Activated T-cell treated with anti-CD3 and anti-CD28 coated beads, Interleukin-2, amount 50 U/mL, for 72 hours (primary cell): ENCODE results near the gene ELFN1. TPM values are rescaled to one million over a fixed set of nuclear protein-coding genes. Genes with fewer than 3 reads are reported as not detected.
A peak's percentile ranks its signal among the peaks of the same experiment; 100 is the strongest.

Source experiments
- ATAC-seq, 2 donors: fragments of 150-1000 bp; cut with Tn5 transposase; replicated peaks in 1 of 2; 2 replicates each; pipeline ENCODE4 v1.10.0; 2021; ENCODE audit warnings: moderate library complexity in 2 of 2, mild to moderate bottlenecking in 1 of 2
- DNase-seq, 2 donors: peaks; one replicate each; pipeline ENCODE4 v3.0.0; 2021 to 2022; ENCODE audit warnings: mixed read lengths in 1 of 2
- H3K27ac Mint-ChIP-seq: one replicate; pipeline ENCODE4 v1.8.0; 2022; ENCODE audit warnings: mild to moderate bottlenecking, moderate library complexity, mixed read lengths
- H3K27me3 Mint-ChIP-seq: one replicate; pipeline ENCODE4 v1.8.0; 2022; ENCODE audit warnings: low read depth, mixed read lengths
- H3K36me3 Mint-ChIP-seq, 2 donors: one replicate each; pipeline ENCODE4 v1.8.0; 2022; ENCODE audit warnings: mixed read lengths in 2 of 2, mild to moderate bottlenecking in 1 of 2; ENCODE audit not compliant: insufficient read depth in 2 of 2
- H3K4me1 Mint-ChIP-seq: one replicate; pipeline ENCODE4 v1.8.0; 2022; ENCODE audit warnings: low read depth, mixed read lengths
- H3K4me3 Mint-ChIP-seq, 2 donors: one replicate each; pipeline ENCODE4 v1.8.0; 2022; ENCODE audit warnings: mild to moderate bottlenecking in 2 of 2, mixed read lengths in 2 of 2, moderate library complexity in 2 of 2
- H3K9me3 Mint-ChIP-seq, 2 donors: one replicate each; pipeline ENCODE4 v1.8.0; 2022; ENCODE audit warnings: mixed read lengths in 2 of 2
- total RNA-seq, 2 donors: library from RNA; stranded (reverse); gene quantifications; one replicate each; pipeline ENCODE4 v1.2.3, GENCODE V29; 2022

Gene ELFN1
- total RNA-seq, 2 donors from 2014 or later, result not detected

DNA sequence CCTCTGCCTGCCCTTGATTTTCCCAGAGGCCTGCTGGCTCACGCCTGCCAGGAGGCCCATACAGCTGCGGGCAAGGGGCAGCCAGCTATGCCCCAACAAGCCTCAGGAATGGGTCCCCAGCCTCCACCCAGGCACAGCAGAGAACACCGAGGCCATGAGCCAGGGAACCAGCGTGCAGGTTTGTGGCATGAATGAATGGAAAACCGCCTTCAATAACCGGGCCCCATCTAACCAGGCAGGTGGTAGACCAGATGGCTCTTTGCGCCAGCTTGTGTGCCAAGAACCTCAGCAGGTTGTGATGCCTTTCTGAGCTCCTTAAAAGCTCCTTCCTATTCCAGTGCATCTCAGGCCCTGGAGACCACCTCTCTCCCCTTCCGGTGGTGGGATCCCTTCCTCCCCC is 50.2 kb downstream of the ELFN1 start:
- Mint-ChIP-seq H3K4me1 (peaks cover 5% of the 10 kb centered on the region), H3K9me3 (no peaks in the 10 kb centered on the region), H3K4me3 (no peak overlapping the region), H3K27me3 (no peaks in the 10 kb centered on the region), H3K36me3 (no peaks in the 10 kb centered on the region), H3K27ac (no peak overlapping the region)
- DNase-seq (peak in 1 of 2 donors; percentile 13), ATAC-seq (no peak)

DNA sequence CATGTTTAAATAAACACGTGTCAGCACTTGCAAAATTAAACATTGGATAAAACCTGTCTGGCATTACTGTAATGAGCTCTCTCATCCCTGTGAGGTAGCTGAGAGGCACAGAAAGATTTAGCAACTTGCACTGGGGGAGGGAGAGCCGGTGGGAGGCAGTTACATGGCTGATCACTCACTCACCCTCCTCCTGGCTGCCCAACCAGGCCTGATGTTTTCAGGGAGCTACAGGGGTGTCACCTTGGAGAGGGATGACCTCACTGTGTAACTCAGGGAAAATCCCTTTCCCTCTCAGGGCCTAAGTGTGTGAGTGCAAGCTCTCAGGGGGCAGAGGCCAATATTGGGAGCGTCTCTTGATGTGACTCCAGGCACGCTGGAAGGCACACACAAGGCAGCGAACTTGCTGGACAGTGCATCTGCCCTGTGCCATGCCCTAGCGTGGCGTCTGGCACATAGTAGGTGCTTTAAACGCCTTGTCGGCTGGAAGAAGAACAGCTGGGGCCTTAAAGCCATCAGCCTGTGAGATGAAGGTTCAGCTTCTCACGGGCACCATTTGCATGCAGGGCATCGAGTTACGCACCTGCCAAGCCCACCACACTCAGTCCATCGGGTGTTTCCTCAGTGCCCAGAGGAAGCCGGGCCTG is 51.1 kb downstream of the ELFN1 start:
- no peaks in the 10 kb centered on the region for H3K9me3 Mint-ChIP-seq
- H3K27ac Mint-ChIP-seq, result no peak overlapping the region
- peaks cover 7% of the 10 kb centered on the region for H3K27me3 Mint-ChIP-seq
- DNase-seq, result no peak
- H3K4me1 Mint-ChIP-seq, result peaks cover 5% of the 10 kb centered on the region
- H3K4me3 Mint-ChIP-seq, result no peak overlapping the region
- no peak for ATAC-seq
- no peaks in the 10 kb centered on the region for H3K36me3 Mint-ChIP-seq

DNA sequence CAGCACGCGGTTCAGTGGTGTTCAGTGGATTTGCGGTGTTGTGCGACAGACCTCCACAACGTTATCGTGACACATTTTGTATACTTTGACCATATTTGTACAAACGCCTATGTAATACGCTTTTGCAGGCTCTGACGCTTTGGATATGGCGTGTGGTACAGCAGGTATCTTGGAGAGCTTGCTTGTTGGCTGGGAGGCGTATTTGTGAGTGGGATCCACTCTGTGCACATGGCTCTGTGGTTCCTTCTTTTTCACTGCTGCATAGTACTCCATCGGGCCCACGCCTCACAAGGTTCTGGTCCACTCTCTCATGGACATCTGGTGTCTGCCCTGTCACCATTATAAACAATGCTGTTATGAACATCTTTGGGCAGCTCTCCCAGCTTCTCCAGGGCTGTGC is 53.2 kb downstream of the ELFN1 start:
- no peak for DNase-seq
- no peaks in the 10 kb centered on the region for H3K4me1 Mint-ChIP-seq
- no peak overlapping the region for H3K27ac Mint-ChIP-seq
- no peak overlapping the region for H3K4me3 Mint-ChIP-seq
- H3K36me3 Mint-ChIP-seq, result no peaks in the 10 kb centered on the region
- peaks cover 7% of the 10 kb centered on the region for H3K27me3 Mint-ChIP-seq
- H3K9me3 Mint-ChIP-seq, result no peaks in the 10 kb centered on the region
- no peak for ATAC-seq

DNA sequence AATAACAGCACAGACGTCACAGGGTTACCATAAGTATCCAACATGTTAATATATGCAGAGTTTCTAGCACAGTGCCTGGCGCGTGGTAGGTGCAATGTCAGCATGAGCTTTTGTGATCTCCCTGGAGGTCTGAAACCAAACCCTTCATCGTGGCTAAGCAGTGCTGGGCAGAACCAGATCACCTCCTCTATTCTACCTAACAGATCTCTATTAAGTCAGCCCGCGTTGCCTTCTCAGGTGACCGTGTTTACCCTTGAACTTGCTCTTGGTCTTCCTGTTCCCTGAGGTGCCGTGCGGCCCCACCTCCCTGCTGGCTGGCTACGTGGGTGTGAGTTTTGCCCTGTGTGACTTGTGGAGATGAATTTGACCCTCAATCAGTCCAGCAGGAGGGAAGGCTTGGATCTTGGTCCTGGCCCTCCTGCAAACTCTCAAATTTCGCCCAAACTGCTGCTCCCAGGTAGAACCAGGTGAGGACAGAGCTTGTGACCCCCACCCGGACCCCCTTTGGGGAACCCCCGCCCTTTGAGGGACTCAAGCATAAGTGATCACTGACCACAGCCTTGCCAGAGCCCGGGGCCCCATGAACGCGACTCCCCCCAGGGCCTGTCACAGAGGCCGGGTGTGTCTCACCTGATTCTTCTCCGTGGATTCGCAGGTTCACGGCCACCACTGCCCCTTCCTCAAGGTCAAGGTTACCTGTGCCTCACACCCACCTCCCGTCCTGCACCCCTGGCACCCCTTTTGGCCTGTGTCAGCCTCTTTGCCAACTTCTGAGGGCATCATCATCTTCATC is 54.2 kb downstream of the ELFN1 start:
- no peaks in the 10 kb centered on the region for H3K4me1 Mint-ChIP-seq
- no peak for DNase-seq
- no peak for ATAC-seq
- no peak overlapping the region for H3K4me3 Mint-ChIP-seq
- peaks cover 7% of the 10 kb centered on the region for H3K27me3 Mint-ChIP-seq
- no peaks in the 10 kb centered on the region for H3K36me3 Mint-ChIP-seq
- no peak overlapping the region for H3K27ac Mint-ChIP-seq
- H3K9me3 Mint-ChIP-seq, result no peaks in the 10 kb centered on the region

DNA sequence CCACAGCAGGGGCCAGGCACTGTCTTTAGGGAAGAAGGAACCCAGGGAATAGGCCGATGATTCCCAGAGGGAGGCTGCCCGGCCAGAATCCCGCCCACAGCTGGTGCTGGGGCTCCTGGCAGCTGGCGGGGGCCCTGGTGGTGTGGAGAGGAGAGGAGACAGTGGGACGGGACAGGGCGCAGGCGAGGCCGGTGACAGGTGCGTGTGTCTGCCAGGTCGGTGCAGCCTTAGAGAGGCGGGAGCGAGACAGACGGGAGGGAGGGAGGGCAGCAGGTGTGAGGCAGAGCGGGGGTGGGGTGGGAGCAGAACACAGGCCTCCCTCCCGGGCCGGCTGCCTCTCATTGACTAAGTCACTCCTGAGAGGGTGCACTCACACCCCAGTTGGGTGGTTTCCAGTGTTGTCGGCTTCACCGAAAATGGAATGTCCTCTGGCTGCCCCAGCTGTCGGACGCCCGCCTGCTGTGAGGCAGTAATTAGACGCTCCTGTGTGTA is 55.2 kb downstream of the ELFN1 start:
- peaks cover 7% of the 10 kb centered on the region for H3K27me3 Mint-ChIP-seq
- no peaks in the 10 kb centered on the region for H3K36me3 Mint-ChIP-seq
- DNase-seq, result no peak
- no peak overlapping the region for H3K4me3 Mint-ChIP-seq
- no peak overlapping the region for H3K27ac Mint-ChIP-seq
- no peaks in the 10 kb centered on the region for H3K9me3 Mint-ChIP-seq
- no peak for ATAC-seq
- H3K4me1 Mint-ChIP-seq, result no peaks in the 10 kb centered on the region

DNA sequence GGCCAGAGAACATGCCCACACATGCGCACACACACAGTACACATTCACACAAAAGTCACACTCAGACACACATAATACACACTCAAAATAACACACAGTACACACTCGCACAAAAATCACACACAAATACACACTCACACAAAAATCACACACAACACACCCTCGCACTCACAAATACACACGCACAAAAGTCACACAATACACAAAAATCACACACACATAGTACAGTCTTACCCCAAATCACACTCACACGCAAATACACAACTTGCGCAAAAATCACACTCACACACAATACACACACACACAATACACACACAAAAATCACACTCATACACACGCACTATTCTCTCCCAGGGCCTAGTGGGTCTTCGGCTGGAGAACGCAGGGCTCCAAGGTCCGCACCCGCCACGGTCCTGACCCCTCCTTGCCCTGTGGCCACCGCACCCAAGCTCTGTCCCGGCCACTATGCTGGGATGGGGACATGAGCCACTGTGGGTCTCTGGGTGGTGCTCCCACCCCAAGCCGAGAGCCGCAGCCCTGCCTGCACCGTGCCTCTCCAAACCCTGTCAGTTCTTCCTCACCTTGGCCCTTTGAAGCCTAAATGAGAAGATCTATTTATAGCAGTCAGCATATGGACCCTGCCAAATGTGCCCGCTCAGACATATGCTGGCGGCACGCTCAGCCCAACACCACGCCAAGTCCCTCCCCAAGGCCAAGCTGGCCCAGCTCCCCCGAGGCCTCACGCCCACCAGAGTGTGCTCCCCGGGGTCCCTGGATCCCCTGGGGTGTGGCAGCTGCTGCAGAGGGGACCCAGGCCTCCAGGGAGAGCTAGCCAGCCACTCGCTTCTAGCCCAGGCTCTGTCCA is 55.9 kb downstream of the ELFN1 start:
- Mint-ChIP-seq H3K4me1 (no peaks in the 10 kb centered on the region), H3K27ac (no peak overlapping the region), H3K27me3 (peaks cover 7% of the 10 kb centered on the region)

DNA sequence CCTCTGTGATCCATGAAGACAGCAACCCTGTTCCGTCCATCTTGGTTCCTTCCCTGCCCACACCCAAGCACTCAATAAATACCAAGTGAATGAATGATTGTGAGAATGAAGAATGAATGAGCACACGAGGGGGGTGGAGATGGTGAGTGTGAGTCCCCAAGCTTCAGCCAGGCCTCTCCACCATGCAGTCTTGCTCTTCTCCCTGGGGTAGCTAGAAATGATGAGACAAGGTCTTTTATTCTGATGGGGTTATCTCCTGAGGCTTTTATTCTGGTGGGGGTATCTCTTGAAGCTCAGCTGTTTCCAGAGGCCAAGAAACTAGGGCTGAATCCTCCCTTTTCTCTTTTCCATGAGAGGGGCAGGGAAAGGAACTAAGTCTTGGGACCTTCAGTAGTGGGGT is 57.0 kb downstream of the ELFN1 start:
- no peaks in the 10 kb centered on the region for H3K9me3 Mint-ChIP-seq
- H3K27me3 Mint-ChIP-seq, result peaks cover 7% of the 10 kb centered on the region
- DNase-seq (no peak), ATAC-seq (no peak)
- H3K36me3 Mint-ChIP-seq, result no peaks in the 10 kb centered on the region
- H3K4me3 Mint-ChIP-seq, result no peak overlapping the region
- H3K4me1 Mint-ChIP-seq, result no peaks in the 10 kb centered on the region
- H3K27ac Mint-ChIP-seq, result no peak overlapping the region

More for the DNA sequence above, 55.9 kb downstream of the ELFN1 start:
- ATAC-seq (no peak), DNase-seq (no peak)
- Mint-ChIP-seq H3K36me3 (no peaks in the 10 kb centered on the region), H3K9me3 (no peaks in the 10 kb centered on the region), H3K4me3 (no peak overlapping the region)

DNA sequence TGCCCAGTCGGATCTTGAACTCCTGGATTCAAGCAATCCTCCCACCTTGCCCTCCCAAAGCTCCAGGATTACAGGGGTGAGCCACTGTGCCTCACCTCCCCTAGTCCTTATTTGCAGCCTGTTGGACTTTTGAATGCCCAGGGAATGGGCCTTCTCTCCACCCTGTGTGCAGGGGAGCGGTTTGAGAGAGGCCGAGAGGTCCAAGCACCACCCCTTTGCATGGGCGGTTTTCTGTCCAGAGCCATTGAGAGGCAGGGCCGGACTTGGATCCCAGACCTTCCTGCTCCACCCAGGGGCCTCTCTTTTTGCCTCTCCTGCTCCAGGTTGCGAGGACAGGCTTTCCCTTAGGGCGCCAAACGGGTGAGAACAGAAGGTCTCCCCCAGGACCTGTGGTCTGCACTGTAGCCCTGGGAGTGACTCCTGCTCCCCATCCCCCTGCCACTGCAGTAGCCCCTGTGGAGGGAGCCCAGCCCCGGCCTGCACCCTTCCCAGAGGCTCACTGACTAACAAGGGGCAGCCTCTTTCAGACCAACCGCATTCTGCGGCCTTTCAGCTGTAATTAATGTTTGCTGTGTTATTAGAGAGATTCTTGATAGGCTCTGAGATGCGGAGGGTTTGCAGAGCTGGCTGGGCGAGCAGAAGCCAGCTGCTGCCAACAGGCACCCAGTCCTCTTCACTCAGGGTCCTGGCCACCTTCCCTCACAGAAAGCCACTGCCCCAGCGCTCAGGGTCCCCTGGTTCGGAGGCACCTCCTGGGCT is 57.9 kb downstream of the ELFN1 start:
- no peak for ATAC-seq
- no peak overlapping the region for H3K27ac Mint-ChIP-seq
- no peak overlapping the region for H3K4me3 Mint-ChIP-seq
- H3K36me3 Mint-ChIP-seq, result no peaks in the 10 kb centered on the region
- DNase-seq, result no peak
- peaks cover 7% of the 10 kb centered on the region for H3K27me3 Mint-ChIP-seq
- H3K4me1 Mint-ChIP-seq, result no peaks in the 10 kb centered on the region
- no peaks in the 10 kb centered on the region for H3K9me3 Mint-ChIP-seq

DNA sequence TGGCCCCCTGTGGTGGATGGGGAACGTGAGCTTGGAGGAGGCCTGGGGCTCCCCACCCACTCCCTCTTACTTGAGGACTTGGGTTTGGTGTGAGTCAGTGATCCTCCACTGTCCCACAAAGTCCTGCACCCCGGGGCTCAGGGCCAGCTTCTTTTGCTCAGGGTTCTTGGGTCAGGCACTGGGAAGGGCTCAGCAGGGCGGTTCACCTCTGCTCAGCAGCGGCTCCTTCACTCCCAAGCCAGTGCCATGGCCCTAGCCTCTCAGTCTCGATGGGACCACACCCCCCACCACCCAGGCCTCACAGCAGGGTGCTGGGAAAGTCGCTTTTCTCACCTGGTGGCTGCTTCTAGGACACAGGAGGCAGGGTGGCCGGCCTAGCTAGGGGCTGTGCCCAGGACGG is 59.1 kb downstream of the ELFN1 start:
- Mint-ChIP-seq H3K27ac (no peak overlapping the region), H3K27me3 (peaks cover 7% of the 10 kb centered on the region), H3K36me3 (no peaks in the 10 kb centered on the region), H3K4me1 (no peaks in the 10 kb centered on the region), H3K9me3 (no peaks in the 10 kb centered on the region), H3K4me3 (no peak overlapping the region)
- ATAC-seq (no peak), DNase-seq (no peak)

DNA sequence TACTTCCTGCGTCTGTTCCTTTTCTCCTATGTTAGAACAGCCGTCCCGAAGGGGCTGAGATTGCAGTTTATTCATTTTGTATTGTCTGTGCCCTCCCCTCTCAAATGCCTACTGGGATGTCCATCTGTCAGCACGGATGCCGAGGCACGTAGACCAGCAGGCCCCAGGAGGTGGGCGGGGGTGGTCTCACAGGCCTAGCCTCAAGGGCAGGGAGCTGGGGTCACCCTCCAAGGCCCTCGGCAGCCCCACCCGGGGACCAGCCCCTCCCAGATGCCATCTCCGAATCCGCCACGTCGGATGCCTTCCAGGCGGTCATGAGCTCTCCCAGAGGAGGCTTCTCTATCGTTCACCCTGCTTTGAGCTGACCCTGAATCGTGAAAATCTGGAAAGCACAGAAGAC is 59.7 kb downstream of the ELFN1 start:
- no peak overlapping the region for H3K27ac Mint-ChIP-seq
- DNase-seq (no peak), ATAC-seq (no peak)
- no peak overlapping the region for H3K4me3 Mint-ChIP-seq
- no peaks in the 10 kb centered on the region for H3K36me3 Mint-ChIP-seq
- no peaks in the 10 kb centered on the region for H3K4me1 Mint-ChIP-seq
- peaks cover 7% of the 10 kb centered on the region for H3K27me3 Mint-ChIP-seq
- H3K9me3 Mint-ChIP-seq, result no peaks in the 10 kb centered on the region

DNA sequence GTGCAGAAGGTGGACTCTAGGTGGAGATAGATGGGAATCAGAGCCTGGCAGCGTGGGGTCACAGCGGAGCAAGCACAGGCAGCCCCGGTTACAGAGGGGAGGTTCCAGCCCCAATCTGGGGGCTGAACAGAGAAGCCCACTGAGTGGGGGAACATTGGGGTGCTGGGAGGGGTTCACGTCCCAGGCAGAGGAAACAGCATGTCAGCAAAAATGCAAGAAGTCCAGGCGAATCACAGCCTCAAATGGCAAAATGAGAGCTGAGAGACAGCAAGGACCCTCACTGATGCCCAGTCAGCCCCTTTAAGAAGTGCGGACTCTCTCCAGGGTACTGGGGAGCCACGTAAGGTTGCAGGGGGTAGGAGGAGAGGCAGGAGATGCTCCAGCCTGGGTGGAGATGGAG is 62.0 kb downstream of the ELFN1 start:
- Mint-ChIP-seq H3K36me3 (no peaks in the 10 kb centered on the region), H3K9me3 (no peaks in the 10 kb centered on the region)
- no peak for ATAC-seq

DNA sequence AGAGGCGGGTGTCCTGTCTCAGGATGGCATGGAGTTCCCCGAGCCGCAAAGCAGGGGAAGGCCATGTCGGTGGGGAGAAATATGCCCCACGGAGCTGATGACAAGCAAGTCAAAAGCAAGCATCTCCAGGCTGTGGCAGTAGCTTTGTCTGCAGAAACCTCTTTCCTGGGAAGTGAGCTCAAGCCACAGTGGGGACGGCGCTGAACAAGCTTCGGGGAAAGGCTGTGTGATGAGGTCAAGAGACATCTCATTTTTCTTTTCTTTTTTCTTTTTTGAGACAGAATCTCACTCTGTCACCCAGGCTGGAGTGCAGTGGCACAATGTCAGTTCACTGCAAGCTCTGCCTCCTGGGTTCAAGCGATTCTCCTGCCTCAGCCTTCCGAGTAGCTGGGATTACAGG is 62.6 kb downstream of the ELFN1 start:
- DNase-seq (no peak), ATAC-seq (no peak)
- no peaks in the 10 kb centered on the region for H3K9me3 Mint-ChIP-seq
- no peak overlapping the region for H3K4me3 Mint-ChIP-seq
- H3K27ac Mint-ChIP-seq, result no peak overlapping the region
- H3K27me3 Mint-ChIP-seq, result no peaks in the 10 kb centered on the region
- H3K4me1 Mint-ChIP-seq, result no peaks in the 10 kb centered on the region
- H3K36me3 Mint-ChIP-seq, result no peaks in the 10 kb centered on the region

More for the DNA sequence above, 62.0 kb downstream of the ELFN1 start:
- Mint-ChIP-seq H3K27me3 (no peaks in the 10 kb centered on the region), H3K4me3 (no peak overlapping the region), H3K27ac (no peak overlapping the region), H3K4me1 (no peaks in the 10 kb centered on the region)
- no peak for DNase-seq
